Measurements from ENCODE around the gene CFAP73. TPM values are rescaled to one million over a fixed set of nuclear protein-coding genes. Genes with fewer than 3 reads are reported as not detected.

CFAP73 gene
- total RNA-seq, 1 donor from 2014 or later: not detected

DNA sequence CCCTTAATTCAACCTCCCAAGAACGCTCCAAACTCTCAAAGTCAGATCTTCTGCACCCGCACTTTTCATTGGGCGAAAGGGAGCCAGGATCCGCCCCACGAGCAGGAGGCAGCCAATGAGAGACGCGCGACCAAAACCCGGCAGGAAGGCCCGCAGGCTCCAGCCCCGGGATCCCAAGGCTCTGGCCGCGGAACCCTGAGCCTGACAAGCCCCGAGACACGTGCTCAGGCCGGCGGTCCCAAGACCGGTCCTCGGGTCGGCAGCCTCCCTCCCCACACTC lies 35.3 kb downstream of the CFAP73 start:
- Histone ChIP-seq H3K27me3 (no peaks in the 10 kb centered on the region), H3K4me1 (peaks cover 8% of the 10 kb centered on the region), H3K27ac (peak overlapping the region; percentile 89), H2AFZ (replicated peaks) (peak overlapping the region; percentile 88), H3K36me3 (no peaks in the 10 kb centered on the region), H3F3A (ENCODE audit: low read depth) (peaks cover 11% of the 10 kb centered on the region), H3K9ac (peak overlapping the region; percentile 80), H3K4me2 (peak overlapping the region; percentile 74), H3K79me2 (ENCODE audit: low read depth) (peaks cover 49% of the 10 kb centered on the region), H3K4me3 (peak overlapping the region; percentile 75), H4K20me1 (ENCODE audit: low read depth) (peaks cover 31% of the 10 kb centered on the region), H3K9me3 (ENCODE audit: low read depth) (no peaks in the 10 kb centered on the region)
- Mint-ChIP-seq H3K9me3 (no peaks in the 10 kb centered on the region), H3K27ac (peak overlapping the region; percentile 63), H3K36me3 (peaks cover 24% of the 10 kb centered on the region), H3K27me3 (ENCODE audit: insufficient read depth, low read depth) (peaks cover 4% of the 10 kb centered on the region), H3K4me3 (peak overlapping the region; percentile 96), H3K4me1 (peaks cover 21% of the 10 kb centered on the region)
- TF ChIP-seq EZH2phosphoT487 (IDR thresholded peaks at IDR 0.05): no peak
- TF ChIP-seq, protein P1, sequence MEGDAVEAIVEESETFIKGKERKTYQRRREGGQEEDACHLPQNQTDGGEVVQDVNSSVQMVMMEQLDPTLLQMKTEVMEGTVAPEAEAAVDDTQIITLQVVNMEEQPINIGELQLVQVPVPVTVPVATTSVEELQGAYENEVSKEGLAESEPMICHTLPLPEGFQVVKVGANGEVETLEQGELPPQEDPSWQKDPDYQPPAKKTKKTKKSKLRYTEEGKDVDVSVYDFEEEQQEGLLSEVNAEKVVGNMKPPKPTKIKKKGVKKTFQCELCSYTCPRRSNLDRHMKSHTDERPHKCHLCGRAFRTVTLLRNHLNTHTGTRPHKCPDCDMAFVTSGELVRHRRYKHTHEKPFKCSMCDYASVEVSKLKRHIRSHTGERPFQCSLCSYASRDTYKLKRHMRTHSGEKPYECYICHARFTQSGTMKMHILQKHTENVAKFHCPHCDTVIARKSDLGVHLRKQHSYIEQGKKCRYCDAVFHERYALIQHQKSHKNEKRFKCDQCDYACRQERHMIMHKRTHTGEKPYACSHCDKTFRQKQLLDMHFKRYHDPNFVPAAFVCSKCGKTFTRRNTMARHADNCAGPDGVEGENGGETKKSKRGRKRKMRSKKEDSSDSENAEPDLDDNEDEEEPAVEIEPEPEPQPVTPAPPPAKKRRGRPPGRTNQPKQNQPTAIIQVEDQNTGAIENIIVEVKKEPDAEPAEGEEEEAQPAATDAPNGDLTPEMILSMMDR (IDR thresholded peaks at IDR 0.05): no peak
- no peak for TF ChIP-seq EZH2 (IDR thresholded peaks at IDR 0.05)
- peak; percentile 93 for DNase-seq (ENCODE audit: low spot score)

DNA sequence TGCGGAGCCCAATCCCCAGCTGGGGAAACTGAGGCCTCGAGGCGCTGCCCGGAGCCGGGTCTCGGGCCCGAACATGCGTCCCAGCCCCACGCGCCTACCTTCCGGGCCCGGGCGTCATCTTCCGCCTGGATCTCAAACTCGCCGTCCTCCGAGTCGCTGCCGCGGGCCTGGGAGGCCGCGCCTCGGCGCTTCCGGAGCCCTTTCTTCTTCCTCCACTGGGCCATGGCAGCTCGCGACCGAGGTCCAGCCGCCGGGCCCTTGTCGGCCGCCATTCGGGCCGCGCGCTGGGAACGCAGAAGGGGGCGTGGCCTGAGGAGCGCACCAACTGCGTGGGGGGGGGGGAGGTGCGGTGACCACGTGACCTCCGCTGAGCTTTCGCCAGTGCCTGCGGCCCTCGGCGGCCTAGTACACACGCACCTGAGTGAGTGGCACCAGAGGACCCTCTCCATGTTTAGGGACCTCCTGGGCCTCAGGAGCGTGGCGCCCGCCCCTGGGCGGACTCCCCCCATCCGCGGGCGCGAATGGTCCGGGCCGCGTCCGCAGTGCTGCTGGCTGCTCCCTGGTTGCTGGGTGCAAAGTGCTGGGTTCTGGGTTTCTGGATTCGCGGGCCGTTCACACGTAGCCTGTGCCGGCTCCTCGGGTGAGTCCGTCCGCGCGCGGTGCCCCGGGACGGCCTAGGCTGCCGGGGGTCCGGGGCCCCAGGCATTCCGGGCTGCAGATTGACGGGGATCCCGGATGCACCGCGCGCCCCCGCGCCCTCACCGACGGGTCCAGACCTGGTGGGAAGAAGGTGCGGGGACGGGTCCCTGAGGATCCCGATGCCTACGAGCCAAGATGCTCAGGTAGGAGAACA lies 35.9 kb downstream of the CFAP73 start, which contains the start of the genes DDX54 and RITA1:
Gene DDX54, minus strand, starts transcription at position 299 of the 853 bp plus-strand sequence. Its CDS starts 27 bp downstream, at position 272.
Gene RITA1, plus strand, starts transcription at position 542 of the 853 bp plus-strand sequence. CDS start 1,026 bp downstream, outside the sequence.
- Histone ChIP-seq H3K9me3 (ENCODE audit: low read depth) (no peaks in the 10 kb centered on the region), H3K4me3 (peak within 1 kb of the TSS; percentile 75), H3K4me1 (peaks cover 8% of the 10 kb centered on the region), H4K20me1 (ENCODE audit: low read depth) (peaks cover 31% of the 10 kb centered on the region), H3F3A (ENCODE audit: low read depth) (peaks cover 11% of the 10 kb centered on the region), H3K79me2 (ENCODE audit: low read depth) (peaks cover 49% of the 10 kb centered on the region), H3K27ac (peak within 1 kb of the TSS; percentile 89), H3K9ac (peak within 1 kb of the TSS; percentile 80), H3K36me3 (no peaks in the 10 kb centered on the region), H3K27me3 (no peaks in the 10 kb centered on the region), H2AFZ (replicated peaks) (peak within 1 kb of the TSS; percentile 88), H3K4me2 (peak within 1 kb of the TSS; percentile 74)
- no peak for TF ChIP-seq EZH2 (IDR thresholded peaks at IDR 0.05)
- peak; percentile 23 for TF ChIP-seq EZH2phosphoT487 (IDR thresholded peaks at IDR 0.05)
- TF ChIP-seq, protein P1 (IDR thresholded peaks at IDR 0.05): no peak
- DNase-seq (ENCODE audit: low spot score): peak; percentile 93
- peaks cover 22% of the 10 kb centered on the region for H3K4me1 Mint-ChIP-seq
- peaks cover 20% of the 10 kb centered on the region for H3K36me3 Mint-ChIP-seq
- H3K4me3 Mint-ChIP-seq: peak within 1 kb of the TSS; percentile 96
- H3K9me3 Mint-ChIP-seq: no peaks in the 10 kb centered on the region
- peak within 1 kb of the TSS; percentile 63 for H3K27ac Mint-ChIP-seq
- peaks cover 3% of the 10 kb centered on the region for H3K27me3 Mint-ChIP-seq (ENCODE audit: insufficient read depth, low read depth)

DNA sequence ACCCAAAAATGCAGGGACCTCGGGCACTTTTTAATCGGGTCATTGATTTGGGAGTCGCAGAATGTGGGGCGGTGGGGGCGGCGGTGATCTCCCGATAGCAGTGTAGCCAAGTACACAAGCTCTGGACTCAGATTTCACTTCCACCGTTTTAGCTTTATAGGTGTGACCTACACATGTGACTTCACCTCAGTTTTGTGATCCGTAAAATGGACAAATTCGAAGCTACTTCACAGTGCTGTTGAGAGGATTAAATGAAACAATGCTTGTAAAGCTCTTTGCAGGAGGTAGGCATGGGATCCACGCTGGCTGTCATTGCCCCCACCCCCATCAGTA lies 36.5 kb downstream of the CFAP73 start:
- Histone ChIP-seq H3K27ac (no peak overlapping the region), H3K9ac (peak overlapping the region; percentile 80), H3K4me1 (peaks cover 8% of the 10 kb centered on the region), H3K4me3 (peak overlapping the region; percentile 75), H2AFZ (replicated peaks) (peak overlapping the region; percentile 88), H3K4me2 (peak overlapping the region; percentile 74), H4K20me1 (ENCODE audit: low read depth) (peaks cover 31% of the 10 kb centered on the region), H3K36me3 (no peaks in the 10 kb centered on the region), H3K79me2 (ENCODE audit: low read depth) (peaks cover 49% of the 10 kb centered on the region), H3F3A (ENCODE audit: low read depth) (peaks cover 11% of the 10 kb centered on the region), H3K27me3 (no peaks in the 10 kb centered on the region), H3K9me3 (ENCODE audit: low read depth) (no peaks in the 10 kb centered on the region)
- DNase-seq (ENCODE audit: low spot score): peak; percentile 45
- peaks cover 3% of the 10 kb centered on the region for H3K27me3 Mint-ChIP-seq (ENCODE audit: insufficient read depth, low read depth)
- H3K27ac Mint-ChIP-seq: peak overlapping the region; percentile 37
- no peaks in the 10 kb centered on the region for H3K9me3 Mint-ChIP-seq
- TF ChIP-seq, protein P1 (IDR thresholded peaks at IDR 0.05): no peak
- no peak for TF ChIP-seq EZH2phosphoT487 (IDR thresholded peaks at IDR 0.05)
- H3K4me1 Mint-ChIP-seq: peaks cover 28% of the 10 kb centered on the region
- peak overlapping the region; percentile 96 for H3K4me3 Mint-ChIP-seq
- peaks cover 20% of the 10 kb centered on the region for H3K36me3 Mint-ChIP-seq
